H9 (cell line): Measurements from ENCODE around the gene ULK4. TPM values are rescaled to one million over a fixed set of nuclear protein-coding genes. Genes with fewer than 3 reads are reported as not detected.

Experiments used
- DNase-seq: peaks from one replicate; pipeline ENCODE4 v3.0.0-alpha.2; 2017
- H2AFZ ChIP-seq: one replicate; pipeline ENCODE4 v1.6.1; 2013; ENCODE audit warnings: mild to moderate bottlenecking, low read length, control low read depth, moderate library complexity
- H2AK5ac ChIP-seq: 2 replicates; pipeline ENCODE4 v1.6.1; 2013; ENCODE audit warnings: low read length, control low read depth, mixed read lengths; ENCODE audit not compliant: insufficient read length
- H2BK120ac ChIP-seq: one replicate; pipeline ENCODE4 v1.6.1; 2013; ENCODE audit warnings: low read depth, mild to moderate bottlenecking, low read length, control low read depth, inconsistent platforms; ENCODE audit not compliant: poor library complexity, severe bottlenecking
- H2BK12ac ChIP-seq: 2 replicates; pipeline ENCODE4 v1.6.1; 2013; ENCODE audit warnings: low read length, control low read depth, mixed read lengths, low read depth; ENCODE audit not compliant: insufficient read length
- H2BK15ac ChIP-seq: 2 replicates; pipeline ENCODE4 v1.6.1; 2013; ENCODE audit warnings: low read depth, low read length, control low read depth
- H2BK20ac ChIP-seq: one replicate; pipeline ENCODE4 v1.6.1; 2013; ENCODE audit warnings: low read depth, mild to moderate bottlenecking, low read length, control low read depth, inconsistent platforms; ENCODE audit not compliant: poor library complexity, severe bottlenecking
- H2BK5ac ChIP-seq: 2 replicates; pipeline ENCODE4 v1.6.1; 2013; ENCODE audit warnings: low read length, control low read depth, mixed read lengths; ENCODE audit not compliant: insufficient read length
- H3K14ac ChIP-seq: 2 replicates; pipeline ENCODE4 v1.6.1; 2013; ENCODE audit warnings: low read length, control low read depth; ENCODE audit not compliant: insufficient read depth
- H3K18ac ChIP-seq: 2 replicates; pipeline ENCODE4 v1.6.1; 2013; ENCODE audit warnings: low read depth, mild to moderate bottlenecking, mixed read lengths, low read length, control low read depth; ENCODE audit not compliant: insufficient read length
- H3K23ac ChIP-seq: 2 replicates; pipeline ENCODE4 v1.6.1; 2013; ENCODE audit warnings: low read length, control low read depth, mixed read lengths, low read depth; ENCODE audit not compliant: insufficient read length
- H3K23me2 ChIP-seq: 2 replicates; pipeline ENCODE4 v1.6.1; 2013; ENCODE audit warnings: low read depth, mild to moderate bottlenecking, mixed read lengths, low read length, control low read depth; ENCODE audit not compliant: insufficient read length, poor library complexity, severe bottlenecking
- H3K27ac ChIP-seq: 2 replicates; pipeline ENCODE4 v1.5.1; 2013; ENCODE audit warnings: low read length, control low read depth, mixed read lengths, low read depth; ENCODE audit not compliant: insufficient read length
- H3K27me3 ChIP-seq: 2 replicates; pipeline ENCODE4 v1.6.1; 2013; ENCODE audit warnings: low read length, control low read depth, inconsistent platforms; ENCODE audit not compliant: insufficient read depth
- H3K4ac ChIP-seq: 2 replicates; pipeline ENCODE4 v1.6.1; 2013; ENCODE audit warnings: low read depth, mild to moderate bottlenecking, control low read depth, inconsistent platforms, low read length, moderate library complexity
- H3K4me1 ChIP-seq: 2 replicates; pipeline ENCODE4 v1.6.1; 2013; ENCODE audit warnings: low read length, control low read depth, inconsistent platforms; ENCODE audit not compliant: insufficient read depth
- H3K4me2 ChIP-seq: 2 replicates; pipeline ENCODE4 v1.6.1; 2013; ENCODE audit warnings: low read length, control low read depth, mixed read lengths; ENCODE audit not compliant: insufficient read length, insufficient read depth
- H3K56ac ChIP-seq: 2 replicates; pipeline ENCODE4 v1.6.1; 2013; ENCODE audit warnings: low read depth, mild to moderate bottlenecking, mixed read lengths, low read length, control low read depth; ENCODE audit not compliant: insufficient read length
- H3K79me1 ChIP-seq: 2 replicates; pipeline ENCODE4 v1.6.1; 2013; ENCODE audit warnings: low read depth, mild to moderate bottlenecking, moderate library complexity, low read length, control low read depth, inconsistent platforms; ENCODE audit not compliant: insufficient read depth, poor library complexity, severe bottlenecking
- H3K79me2 ChIP-seq: 2 replicates; pipeline ENCODE4 v1.6.1; 2013; ENCODE audit warnings: low read length, control low read depth, inconsistent platforms; ENCODE audit not compliant: insufficient read depth
- H3K9ac ChIP-seq: 2 replicates; pipeline ENCODE4 v1.6.1; 2013; ENCODE audit warnings: low read length, control low read depth, mixed read lengths; ENCODE audit not compliant: insufficient read length; ENCODE audit errors: extremely low read depth
- H3K9me3 ChIP-seq: one replicate; pipeline ENCODE4 v1.6.1; 2013; ENCODE audit warnings: low read depth, low read length, inconsistent platforms; ENCODE audit not compliant: control insufficient read depth
- H3T11ph ChIP-seq: one replicate; pipeline ENCODE4 v1.6.1; 2013; ENCODE audit warnings: mild to moderate bottlenecking, low read length, control low read depth, inconsistent platforms
- H4K20me1 ChIP-seq: one replicate; pipeline ENCODE4 v1.6.1; 2013; ENCODE audit not compliant: control insufficient read depth, insufficient read length, insufficient read depth
- H4K5ac ChIP-seq: 2 replicates; pipeline ENCODE4 v1.6.1; 2013; ENCODE audit warnings: low read depth, mild to moderate bottlenecking, mixed read lengths, low read length, control low read depth; ENCODE audit not compliant: insufficient read length
- H4K8ac ChIP-seq: replicated peaks from 2 replicates; pipeline ENCODE4 v1.6.1; 2013; ENCODE audit warnings: low read length, control low read depth, mixed read lengths, low read depth; ENCODE audit not compliant: insufficient read length
- H4K91ac ChIP-seq: 2 replicates; pipeline ENCODE4 v1.6.1; 2013; ENCODE audit warnings: low read depth, mild to moderate bottlenecking, moderate library complexity, mixed read lengths, low read length, control low read depth; ENCODE audit not compliant: insufficient read length
- H3K27ac Mint-ChIP-seq, 3 experiments: 2 replicates in 2 of 3; 3 replicates in 1 of 3; pipeline ENCODE4 v1.8.0; 2020 to 2021; ENCODE audit warnings: mixed read lengths in 3 of 3, mild to moderate bottlenecking in 1 of 3, moderate library complexity in 1 of 3
- H3K27me3 Mint-ChIP-seq: 2 replicates; pipeline ENCODE4 v1.8.0; 2021; ENCODE audit warnings: low read depth, mild to moderate bottlenecking, moderate library complexity, mixed read lengths
- H3K36me3 Mint-ChIP-seq, 3 experiments: 2 replicates in 2 of 3; 3 replicates in 1 of 3; pipeline ENCODE4 v1.8.0; 2020 to 2021; ENCODE audit warnings: low read depth in 3 of 3, mixed read lengths in 3 of 3; ENCODE audit not compliant: insufficient read depth in 1 of 3
- H3K4me1 Mint-ChIP-seq, 2 experiments: 2 replicates each; pipeline ENCODE4 v1.8.0; 2020; ENCODE audit warnings: mixed read lengths in 2 of 2
- H3K4me3 Mint-ChIP-seq, 2 experiments: 2 replicates in 1 of 2; 3 replicates in 1 of 2; pipeline ENCODE4 v1.8.0; 2020 to 2021; ENCODE audit warnings: mild to moderate bottlenecking in 2 of 2, mixed read lengths in 2 of 2, moderate library complexity in 1 of 2
- H3K9me3 Mint-ChIP-seq, 2 experiments: 2 replicates in 1 of 2; 3 replicates in 1 of 2; pipeline ENCODE4 v1.8.0; 2020; ENCODE audit warnings: mild to moderate bottlenecking in 2 of 2, mixed read lengths in 2 of 2, moderate library complexity in 1 of 2
- CTCF ChIP-seq: fragments of 200-600 bp; sonication (generic); conservative IDR thresholded peaks from 3 replicates; pipeline ENCODE4 v1.8.0; 2021; ENCODE audit warnings: antibody characterized with exemption, mild to moderate bottlenecking
- WGBS: extraction: QIAGEN DNeasy Blood & Tissue Kit; methylation state at CpG from one replicate; pipeline ENCODE4 v1.1.7; 2013; ENCODE audit warnings: missing lambda C conversion rate, low lambda C conversion rate, mixed read lengths; ENCODE audit not compliant: insufficient read length; ENCODE audit errors: extremely low coverage; 5-methylcytosine and 5-hydroxymethylcytosine counted together
- total RNA-seq: library from RNA; stranded (reverse); gene quantifications from 2 replicates; pipeline ENCODE4 v1.2.1, GENCODE V29; 2021

Gene ULK4
- total RNA-seq, 1 experiment from 2014 or later = 12.9 TPM

- Histone ChIP-seq H2BK120ac (no peak overlapping the region), H3K79me1 (no peaks in the 10 kb centered on the region), H4K8ac (no peak overlapping the region), H3K4ac (no peak overlapping the region), H4K5ac (no peak overlapping the region), H2BK5ac (no peak overlapping the region), H3K56ac (no peak overlapping the region), H3K9me3 (no peaks in the 10 kb centered on the region), H3K18ac (no peak overlapping the region), H3K27ac (no peak overlapping the region), H3K9ac (no peak overlapping the region), H3K4me2 (no peak overlapping the region), H3K79me2 (no peaks in the 10 kb centered on the region), H3K23ac (no peak overlapping the region), H3K23me2 (no peaks in the 10 kb centered on the region), H3K27me3 (no peaks in the 10 kb centered on the region), H3K4me1 (no peaks in the 10 kb centered on the region), H3K14ac (no peak overlapping the region), H4K20me1 (no peaks in the 10 kb centered on the region), H2BK12ac (no peak overlapping the region), H2AK5ac (no peak overlapping the region), H3T11ph (no peak overlapping the region), H2BK20ac (no peak overlapping the region), H2AFZ (no peak overlapping the region), H4K91ac (no peak overlapping the region), H2BK15ac (no peak overlapping the region)
- Mint-ChIP-seq H3K9me3 (peaks cover 14 to 15% of the 10 kb centered on the region in 2 experiments), H3K4me3 (no peak overlapping the region), H3K4me1 (peaks cover 3 to 4% of the 10 kb centered on the region in 2 experiments; a peak in 1 of 4 replicates), H3K27me3 (no peaks in the 10 kb centered on the region), H3K36me3 (peaks cover 9 to 13% (median 13%) of the 10 kb centered on the region in 3 experiments), H3K27ac (no peak overlapping the region)
- no CpG with 5 or more reads among the region's 3 CpGs for WGBS
- no peak for TF ChIP-seq CTCF
- DNase-seq = no peak
Observed at GRCh38 chr3:41819236-41819635, 142.7 kb downstream of the ULK4 start.
